Lower leg skin (tissue), 4 donors: Measurements from ENCODE around the gene ZBTB37. TPM values are rescaled to one million over a fixed set of nuclear protein-coding genes. Genes with fewer than 3 reads are reported as not detected.
"Not testable (repeated sequence)": the region's sequence is repeated elsewhere in the genome, so short reads cannot be mapped to it uniquely, and the experiment has no call there.

Experiments used
- DNase-seq, 2 donors: peaks; one replicate each; pipeline ENCODE4 v3.0.0-alpha.2; 2019; ENCODE audit warnings: low spot score in 2 of 2
- H3K4me3 ChIP-seq: fragments of 200-600 bp; sonication (generic); 2 replicates; pipeline ENCODE4 v1.5.1; 2017; ENCODE audit warnings: mild to moderate bottlenecking, low read depth; ENCODE audit not compliant: poor library complexity, severe bottlenecking
- POLR2A ChIP-seq, 2 donors: fragments of 450-650 bp; IDR thresholded peaks; one replicate each; pipeline ENCODE4 v1.6.1; 2016 to 2017; ENCODE audit warnings: antibody characterized with exemption in 2 of 2, mild to moderate bottlenecking in 1 of 2, moderate library complexity in 1 of 2
- WGBS, 2 donors: methylation state at CpG; one replicate each; pipeline ENCODE4 v1.1.5; 2018; 5-methylcytosine and 5-hydroxymethylcytosine counted together
- intact Hi-C: fragments of 100-400 bp; cut with DNase I; formaldehyde crosslinking; loops from one replicate; pipeline ENCODE4 v1.15.0; 2023; ENCODE audit warnings: low total_unique reads
- total RNA-seq, 4 donors: library from RNA; depleted of rRNA; stranded (reverse); fragments of >200 nt; gene quantifications; one replicate each; pipeline ENCODE4 v1.1.0, GENCODE V29; 2016
- TF ChIP-seq, protein P1 (sequence below), 3 donors: fragments of 450-650 bp; IDR thresholded peaks; one replicate each; pipeline ENCODE4 v1.5.1; 2016; ENCODE audit warnings: antibody characterized with exemption in 3 of 3, mild to moderate bottlenecking in 3 of 3, moderate library complexity in 2 of 3

ZBTB37 gene
- total RNA-seq, 4 donors from 2014 or later, result 5.1 to 9.6 (median 7.3) TPM

DNA sequence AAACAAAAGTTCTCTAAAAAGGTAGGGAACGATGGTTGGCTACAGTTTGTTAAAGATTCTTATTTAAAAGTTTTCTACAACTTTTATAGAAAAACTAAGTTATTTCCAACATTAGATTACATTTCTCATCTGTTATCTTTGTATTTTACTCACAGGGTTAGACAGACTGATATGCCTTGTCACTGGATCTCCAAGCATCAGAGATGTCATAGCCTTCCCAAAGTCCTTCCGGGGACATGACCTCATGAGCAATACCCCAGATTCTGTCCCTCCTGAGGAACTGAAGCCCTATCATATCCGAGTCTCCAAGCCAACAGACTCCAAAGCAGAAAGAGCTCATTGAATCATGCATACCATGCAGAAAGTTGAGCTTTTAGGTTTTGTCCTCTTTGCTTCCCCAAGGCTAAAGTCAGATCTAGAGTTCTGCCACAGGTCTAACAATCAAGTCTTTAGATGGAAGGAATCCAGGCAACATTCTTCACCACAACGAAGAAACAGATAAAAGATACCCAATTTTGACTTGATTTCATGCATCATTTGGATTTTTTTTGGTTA lies 10.7 kb upstream of the ZBTB37 start:
- 80 to 88% methylated on average over 4 of the region's 4 CpGs for WGBS, 2 donors
- H3K4me3 ChIP-seq, result no peak overlapping the region
- TF ChIP-seq, protein P1, sequence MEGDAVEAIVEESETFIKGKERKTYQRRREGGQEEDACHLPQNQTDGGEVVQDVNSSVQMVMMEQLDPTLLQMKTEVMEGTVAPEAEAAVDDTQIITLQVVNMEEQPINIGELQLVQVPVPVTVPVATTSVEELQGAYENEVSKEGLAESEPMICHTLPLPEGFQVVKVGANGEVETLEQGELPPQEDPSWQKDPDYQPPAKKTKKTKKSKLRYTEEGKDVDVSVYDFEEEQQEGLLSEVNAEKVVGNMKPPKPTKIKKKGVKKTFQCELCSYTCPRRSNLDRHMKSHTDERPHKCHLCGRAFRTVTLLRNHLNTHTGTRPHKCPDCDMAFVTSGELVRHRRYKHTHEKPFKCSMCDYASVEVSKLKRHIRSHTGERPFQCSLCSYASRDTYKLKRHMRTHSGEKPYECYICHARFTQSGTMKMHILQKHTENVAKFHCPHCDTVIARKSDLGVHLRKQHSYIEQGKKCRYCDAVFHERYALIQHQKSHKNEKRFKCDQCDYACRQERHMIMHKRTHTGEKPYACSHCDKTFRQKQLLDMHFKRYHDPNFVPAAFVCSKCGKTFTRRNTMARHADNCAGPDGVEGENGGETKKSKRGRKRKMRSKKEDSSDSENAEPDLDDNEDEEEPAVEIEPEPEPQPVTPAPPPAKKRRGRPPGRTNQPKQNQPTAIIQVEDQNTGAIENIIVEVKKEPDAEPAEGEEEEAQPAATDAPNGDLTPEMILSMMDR (IDR thresholded peaks at IDR 0.05), result no peak
- TF ChIP-seq POLR2A (IDR thresholded peaks at IDR 0.05), result no peak
- intact Hi-C loops, result no loop called here
- DNase-seq, result no peak

DNA sequence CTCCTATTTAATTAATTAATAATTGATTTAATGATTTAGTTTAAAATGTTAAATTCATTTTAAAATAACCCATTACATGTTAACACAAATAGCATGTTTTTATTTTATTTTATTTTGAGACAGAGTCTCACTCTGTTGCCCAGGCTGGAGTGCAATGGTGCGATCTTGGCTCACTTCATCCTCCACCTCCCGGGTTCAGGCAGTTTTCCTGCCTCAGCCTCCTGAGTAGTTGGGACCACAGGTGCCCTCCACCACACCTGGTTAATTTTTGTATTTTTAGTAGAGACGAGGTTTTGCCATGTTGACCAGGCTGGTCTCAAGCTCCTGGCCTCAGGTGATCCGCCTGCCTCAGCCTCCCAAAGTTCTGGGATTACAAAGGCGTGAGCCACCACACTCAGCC lies 8.6 kb upstream of the ZBTB37 start:
- 96% methylated on average over 5 of the region's 5 CpGs for WGBS, 2 donors
- H3K4me3 ChIP-seq, DNase-seq, intact Hi-C loops: not testable (repeated sequence)

DNA sequence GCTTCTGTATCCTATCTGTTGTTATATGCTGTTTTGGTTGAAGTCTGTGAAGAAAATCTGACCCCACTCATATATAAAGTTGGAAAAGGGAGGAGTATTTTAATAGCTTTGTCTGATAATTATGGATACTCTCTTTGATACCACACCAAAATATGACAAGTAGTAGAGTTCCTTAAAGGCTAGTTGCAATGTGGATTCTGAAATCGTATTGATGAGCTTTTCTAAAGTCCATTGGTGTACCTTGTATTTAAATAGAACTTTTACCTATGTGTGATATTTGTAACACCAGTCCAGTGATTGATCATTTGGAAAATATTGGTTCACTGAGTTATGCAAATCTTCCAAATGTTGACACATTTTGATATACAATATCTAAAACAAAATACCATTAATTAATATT lies 8.1 kb upstream of the ZBTB37 start:
- TF ChIP-seq, protein P1 (IDR thresholded peaks at IDR 0.05), result no peak
- TF ChIP-seq POLR2A (IDR thresholded peaks at IDR 0.05), result no peak
- intact Hi-C loops, result no loop called here
- no peak for DNase-seq
- H3K4me3 ChIP-seq, result no peak overlapping the region
- 80 to 97% methylated on average over 1 of the region's 1 CpG for WGBS, 2 donors

DNA sequence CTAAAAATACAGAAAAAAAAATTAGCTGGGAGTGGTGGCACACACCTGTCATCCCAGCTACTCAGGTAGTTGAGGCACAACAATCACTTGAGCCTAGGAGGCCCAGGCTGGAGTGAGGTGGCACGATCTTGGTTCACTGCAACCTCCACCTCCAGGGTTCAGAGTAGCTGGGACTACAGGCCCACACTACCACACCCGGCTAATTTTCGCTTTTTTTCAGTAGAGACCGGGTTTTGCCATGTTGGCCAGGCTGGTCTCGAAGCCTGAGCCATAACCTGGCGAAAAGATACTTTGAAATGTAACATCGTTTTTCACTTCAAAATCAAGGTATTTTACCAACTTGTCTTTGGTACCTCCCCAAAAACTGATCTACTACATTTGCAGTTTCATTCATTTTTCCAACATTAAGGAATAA lies 6.4 kb upstream of the ZBTB37 start:
- DNase-seq, result no peak
- TF ChIP-seq, protein P1 (IDR thresholded peaks at IDR 0.05), result no peak
- TF ChIP-seq POLR2A (IDR thresholded peaks at IDR 0.05), result no peak
- H3K4me3 ChIP-seq, result no peak overlapping the region
- 90 to 95% methylated on average over 7 of the region's 7 CpGs for WGBS, 2 donors
- intact Hi-C loops, result no loop called here

DNA sequence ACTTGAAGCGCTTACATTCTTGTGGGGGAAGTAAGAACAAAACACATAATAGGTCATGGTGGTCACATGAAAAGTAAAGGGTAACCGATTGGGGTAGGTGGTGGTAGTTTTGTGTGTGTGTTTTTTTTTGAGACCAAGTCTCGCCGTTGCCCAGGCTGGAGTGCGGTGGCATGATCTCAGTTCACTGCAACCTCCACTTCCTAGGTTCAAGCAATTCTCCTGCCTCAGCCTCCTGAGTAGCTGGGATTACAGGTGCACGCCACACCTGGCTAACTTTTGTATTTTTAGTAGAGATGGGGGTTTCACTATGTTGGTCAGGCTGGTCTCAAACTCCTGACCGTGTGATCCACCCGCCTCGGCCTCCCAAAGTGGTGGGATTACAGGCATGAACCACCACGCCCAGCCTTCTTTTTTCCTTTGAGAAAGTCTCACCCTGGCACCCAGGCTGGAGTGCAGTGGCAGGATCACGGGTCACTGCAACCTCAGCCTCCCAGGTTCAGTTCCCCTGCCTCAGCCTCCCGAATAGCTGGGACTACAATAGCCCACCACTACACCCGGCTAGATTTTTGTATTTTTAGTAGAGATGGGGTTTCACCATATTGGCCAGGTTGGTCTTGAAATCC lies 5.9 kb upstream of the ZBTB37 start:
- H3K4me3 ChIP-seq, intact Hi-C loops, DNase-seq: not testable (repeated sequence)
- WGBS, 2 donors, result 85 to 90% methylated on average over 13 of the region's 13 CpGs

DNA sequence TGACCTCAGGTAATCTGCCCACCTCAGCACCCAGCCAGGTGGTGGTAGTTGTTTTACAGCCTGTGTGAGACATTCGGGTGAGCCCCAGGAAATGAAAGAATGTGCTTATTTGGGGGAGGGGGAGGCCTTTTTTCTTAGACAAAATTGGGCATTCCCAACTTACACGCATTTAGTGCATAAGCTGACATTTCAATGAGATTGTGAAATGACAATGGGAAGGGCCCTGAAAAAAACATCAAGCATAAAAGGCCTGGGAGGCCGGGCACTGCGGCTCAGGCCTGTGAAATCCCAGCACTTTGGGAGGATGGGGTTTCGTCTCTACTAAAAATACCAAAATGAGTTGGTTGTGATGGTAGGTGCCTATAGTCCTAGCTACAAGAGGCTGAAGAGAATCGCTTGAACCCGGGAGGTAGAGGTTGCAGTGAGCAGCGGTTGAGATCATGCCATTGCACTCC lies 5.4 kb upstream of the ZBTB37 start:
- H3K4me3 ChIP-seq, result no peak overlapping the region
- no peak for DNase-seq
- WGBS, 2 donors, result 70 to 82% methylated on average over 8 of the region's 8 CpGs
- TF ChIP-seq POLR2A (IDR thresholded peaks at IDR 0.05), result no peak
- TF ChIP-seq, protein P1 (IDR thresholded peaks at IDR 0.05), result no peak
- intact Hi-C loops, result no loop called here
